B cell (primary cell): ENCODE measurements around the gene MRPS6.

Experiments
- EZH2 ChIP-seq: IDR thresholded peaks from 2 replicates; pipeline ENCODE4 v1.6.1; 2012; ENCODE audit warnings: borderline replicate concordance, low read depth, mild to moderate bottlenecking, moderate library complexity, low read length; ENCODE audit not compliant: insufficient read depth, poor library complexity, severe bottlenecking
- TF ChIP-seq, protein P1 (sequence below): fragments of 200-600 bp; IDR thresholded peaks from one replicate; pipeline ENCODE4 v1.8.0; 2022; ENCODE audit warnings: antibody characterized with exemption, mild to moderate bottlenecking

DNA sequence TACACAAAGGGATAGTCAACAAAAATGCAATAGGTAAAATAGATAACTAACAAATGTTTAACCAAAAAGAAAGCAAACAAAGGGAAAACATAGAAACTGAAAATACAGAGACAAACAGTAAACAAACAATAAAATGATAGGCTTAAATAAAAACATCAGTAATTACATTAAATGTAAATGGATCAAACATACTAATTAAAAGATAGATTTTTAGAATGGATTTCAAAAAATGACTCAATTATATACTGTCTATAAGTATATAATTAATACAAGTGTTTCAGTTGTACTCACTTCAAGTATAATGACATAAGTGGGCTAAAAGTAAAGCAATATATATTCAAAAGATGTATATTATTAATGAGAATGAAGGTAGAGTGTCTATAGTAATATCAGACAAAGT lies 101.1 kb downstream of the MRPS6 start:
- TF ChIP-seq, protein P1, sequence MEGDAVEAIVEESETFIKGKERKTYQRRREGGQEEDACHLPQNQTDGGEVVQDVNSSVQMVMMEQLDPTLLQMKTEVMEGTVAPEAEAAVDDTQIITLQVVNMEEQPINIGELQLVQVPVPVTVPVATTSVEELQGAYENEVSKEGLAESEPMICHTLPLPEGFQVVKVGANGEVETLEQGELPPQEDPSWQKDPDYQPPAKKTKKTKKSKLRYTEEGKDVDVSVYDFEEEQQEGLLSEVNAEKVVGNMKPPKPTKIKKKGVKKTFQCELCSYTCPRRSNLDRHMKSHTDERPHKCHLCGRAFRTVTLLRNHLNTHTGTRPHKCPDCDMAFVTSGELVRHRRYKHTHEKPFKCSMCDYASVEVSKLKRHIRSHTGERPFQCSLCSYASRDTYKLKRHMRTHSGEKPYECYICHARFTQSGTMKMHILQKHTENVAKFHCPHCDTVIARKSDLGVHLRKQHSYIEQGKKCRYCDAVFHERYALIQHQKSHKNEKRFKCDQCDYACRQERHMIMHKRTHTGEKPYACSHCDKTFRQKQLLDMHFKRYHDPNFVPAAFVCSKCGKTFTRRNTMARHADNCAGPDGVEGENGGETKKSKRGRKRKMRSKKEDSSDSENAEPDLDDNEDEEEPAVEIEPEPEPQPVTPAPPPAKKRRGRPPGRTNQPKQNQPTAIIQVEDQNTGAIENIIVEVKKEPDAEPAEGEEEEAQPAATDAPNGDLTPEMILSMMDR = no peak
- no peak for TF ChIP-seq EZH2
